GM23338 (cell line): Measurements from ENCODE around the gene SEC22A.

Source experiments
- CREB1 ChIP-seq: fragments of 250-450 bp; sonication (Bioruptor Pico); IDR thresholded peaks from 2 replicates; pipeline ENCODE4 v1.5.0; 2020; ENCODE audit warnings: low read depth, mild to moderate bottlenecking, moderate library complexity
- EZH2 ChIP-seq: fragments of 200-600 bp; sonication (generic); IDR thresholded peaks from one replicate; pipeline ENCODE4 v1.8.0; 2017; ENCODE audit warnings: antibody characterized with exemption, mild to moderate bottlenecking, low read depth; ENCODE audit not compliant: unreplicated experiment
- EZH2phosphoT487 ChIP-seq: fragments of 200-600 bp; sonication (generic); IDR thresholded peaks from one replicate; pipeline ENCODE4 v1.8.1; 2018; ENCODE audit warnings: antibody characterized with exemption; ENCODE audit not compliant: unreplicated experiment
- JUNB ChIP-seq: IDR thresholded peaks from one replicate; pipeline ENCODE4 v1.6.1; 2016; ENCODE audit warnings: antibody characterized with exemption; ENCODE audit not compliant: unreplicated experiment
- POLR2AphosphoS5 ChIP-seq: IDR thresholded peaks from 2 replicates; pipeline ENCODE4 v1.6.1; 2016; ENCODE audit warnings: antibody characterized with exemption, low read depth
- REST ChIP-seq: IDR thresholded peaks from one replicate; pipeline ENCODE4 v1.6.1; 2018; ENCODE audit warnings: antibody characterized with exemption; ENCODE audit not compliant: unreplicated experiment
- STAT1 ChIP-seq: IDR thresholded peaks from one replicate; pipeline ENCODE4 v1.6.1; 2016; ENCODE audit warnings: antibody characterized with exemption; ENCODE audit not compliant: unreplicated experiment
- ZNF114 ChIP-seq: fragments of 250-450 bp; sonication (Bioruptor Pico); IDR thresholded peaks from 2 replicates; pipeline ENCODE4 v1.5.0; 2020; ENCODE audit warnings: mild to moderate bottlenecking, moderate library complexity
- TF ChIP-seq, protein P1 (sequence below), 2 experiments: fragments of 200-600 bp in 1 of 2; sonication (generic) in 1 of 2; conservative IDR thresholded peaks; 2 replicates each; pipeline versions ENCODE4 v1.5.1 to v1.6.1; 2016 to 2017; ENCODE audit warnings: antibody characterized with exemption in 2 of 2, low read depth in 2 of 2, mild to moderate bottlenecking in 2 of 2, moderate library complexity in 1 of 2
- TF ChIP-seq, protein P2 (sequence below): IDR thresholded peaks from 2 replicates; pipeline ENCODE4 v1.6.1; 2016; ENCODE audit warnings: antibody characterized with exemption

GRCh38 chr3:123292321-123293310 lies 90.9 kb downstream of the SEC22A start:
- TF ChIP-seq, protein P1, sequence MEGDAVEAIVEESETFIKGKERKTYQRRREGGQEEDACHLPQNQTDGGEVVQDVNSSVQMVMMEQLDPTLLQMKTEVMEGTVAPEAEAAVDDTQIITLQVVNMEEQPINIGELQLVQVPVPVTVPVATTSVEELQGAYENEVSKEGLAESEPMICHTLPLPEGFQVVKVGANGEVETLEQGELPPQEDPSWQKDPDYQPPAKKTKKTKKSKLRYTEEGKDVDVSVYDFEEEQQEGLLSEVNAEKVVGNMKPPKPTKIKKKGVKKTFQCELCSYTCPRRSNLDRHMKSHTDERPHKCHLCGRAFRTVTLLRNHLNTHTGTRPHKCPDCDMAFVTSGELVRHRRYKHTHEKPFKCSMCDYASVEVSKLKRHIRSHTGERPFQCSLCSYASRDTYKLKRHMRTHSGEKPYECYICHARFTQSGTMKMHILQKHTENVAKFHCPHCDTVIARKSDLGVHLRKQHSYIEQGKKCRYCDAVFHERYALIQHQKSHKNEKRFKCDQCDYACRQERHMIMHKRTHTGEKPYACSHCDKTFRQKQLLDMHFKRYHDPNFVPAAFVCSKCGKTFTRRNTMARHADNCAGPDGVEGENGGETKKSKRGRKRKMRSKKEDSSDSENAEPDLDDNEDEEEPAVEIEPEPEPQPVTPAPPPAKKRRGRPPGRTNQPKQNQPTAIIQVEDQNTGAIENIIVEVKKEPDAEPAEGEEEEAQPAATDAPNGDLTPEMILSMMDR (conservative IDR thresholded peaks at IDR 0.05; ENCODE audit: low read depth in 2 of 2): peak in 1 of 2 experiments; percentile 15; a peak in 1 of 4 replicates
- no peak for TF ChIP-seq REST
- no peak for TF ChIP-seq EZH2
- no peak for TF ChIP-seq POLR2AphosphoS5
- no peak for TF ChIP-seq EZH2phosphoT487
- TF ChIP-seq CREB1 (CRISPR knock-in tag): no peak
- TF ChIP-seq ZNF114: no peak
- TF ChIP-seq JUNB: no peak
- no peak for TF ChIP-seq STAT1
- TF ChIP-seq, protein P2, sequence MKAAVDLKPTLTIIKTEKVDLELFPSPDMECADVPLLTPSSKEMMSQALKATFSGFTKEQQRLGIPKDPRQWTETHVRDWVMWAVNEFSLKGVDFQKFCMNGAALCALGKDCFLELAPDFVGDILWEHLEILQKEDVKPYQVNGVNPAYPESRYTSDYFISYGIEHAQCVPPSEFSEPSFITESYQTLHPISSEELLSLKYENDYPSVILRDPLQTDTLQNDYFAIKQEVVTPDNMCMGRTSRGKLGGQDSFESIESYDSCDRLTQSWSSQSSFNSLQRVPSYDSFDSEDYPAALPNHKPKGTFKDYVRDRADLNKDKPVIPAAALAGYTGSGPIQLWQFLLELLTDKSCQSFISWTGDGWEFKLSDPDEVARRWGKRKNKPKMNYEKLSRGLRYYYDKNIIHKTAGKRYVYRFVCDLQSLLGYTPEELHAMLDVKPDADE: no peak
